Astrocyte (in vitro differentiated cells and primary cell): Measurements from ENCODE around the gene MRPL14. TPM values are rescaled to one million over a fixed set of nuclear protein-coding genes. Genes with fewer than 3 reads are reported as not detected.

Experiments used
- DNase-seq: peaks from one replicate; pipeline ENCODE4 v3.0.0-alpha.2; 2010; ENCODE audit warnings: low read depth
- FAIRE-seq: peaks from 2 replicates; lab custom pipeline; 2011; peaks lifted over from hg19 to GRCh38; lab: Jason Lieb, UNC
- H2AFZ ChIP-seq: 2 replicates; pipeline ENCODE4 v1.6.0; 2012; ENCODE audit warnings: low read depth, low read length, inconsistent platforms
- H3K27ac ChIP-seq: 2 replicates; pipeline ENCODE4 v1.5.1; 2011; ENCODE audit warnings: low read depth, low read length, inconsistent platforms
- H3K27me3 ChIP-seq: 2 replicates; pipeline ENCODE4 v1.6.0; 2011; ENCODE audit warnings: low read length, inconsistent platforms; ENCODE audit not compliant: insufficient read depth
- H3K36me3 ChIP-seq: 2 replicates; pipeline ENCODE4 v1.5.1; 2011; ENCODE audit warnings: low read length, inconsistent platforms; ENCODE audit not compliant: insufficient read depth
- H3K4me1 ChIP-seq: 2 replicates; pipeline ENCODE4 v1.5.1; 2011; ENCODE audit warnings: low read length, inconsistent platforms; ENCODE audit not compliant: insufficient read depth
- H3K4me2 ChIP-seq: 2 replicates; pipeline ENCODE4 v1.6.0; 2012; ENCODE audit warnings: low read length, inconsistent platforms
- H3K4me3 ChIP-seq: 2 replicates; pipeline ENCODE4 v1.5.1; 2011; ENCODE audit warnings: low read depth, mild to moderate bottlenecking, low read length, inconsistent platforms; ENCODE audit not compliant: insufficient read depth
- H3K79me2 ChIP-seq: 2 replicates; pipeline ENCODE4 v1.6.0; 2012; ENCODE audit warnings: mild to moderate bottlenecking, low read length, inconsistent platforms; ENCODE audit not compliant: insufficient read depth
- H3K9ac ChIP-seq: 2 replicates; pipeline ENCODE4 v1.6.0; 2012; ENCODE audit warnings: mild to moderate bottlenecking, low read length, inconsistent platforms
- H3K9me3 ChIP-seq: 2 replicates; pipeline ENCODE4 v1.5.1; 2012; ENCODE audit warnings: low read depth, mild to moderate bottlenecking, low read length, inconsistent platforms; ENCODE audit not compliant: insufficient read depth
- H4K20me1 ChIP-seq: 2 replicates; pipeline ENCODE4 v1.6.0; 2012; ENCODE audit warnings: low read length, inconsistent platforms; ENCODE audit not compliant: insufficient read depth
- H3K27ac Mint-ChIP-seq: one replicate; pipeline ENCODE4 v1.8.0; 2021; ENCODE audit warnings: mild to moderate bottlenecking, mixed read lengths; ENCODE audit not compliant: unreplicated experiment
- H3K27me3 Mint-ChIP-seq: one replicate; pipeline ENCODE4 v1.8.0; 2021; ENCODE audit warnings: low read depth, mixed read lengths; ENCODE audit not compliant: unreplicated experiment
- H3K36me3 Mint-ChIP-seq: one replicate; pipeline ENCODE4 v1.8.0; 2021; ENCODE audit warnings: low read depth, mixed read lengths; ENCODE audit not compliant: unreplicated experiment
- H3K4me1 Mint-ChIP-seq: one replicate; pipeline ENCODE4 v1.8.0; 2021; ENCODE audit warnings: low read depth, mixed read lengths; ENCODE audit not compliant: unreplicated experiment
- H3K4me3 Mint-ChIP-seq: one replicate; pipeline ENCODE4 v1.8.0; 2021; ENCODE audit warnings: mild to moderate bottlenecking, moderate library complexity, mixed read lengths; ENCODE audit not compliant: unreplicated experiment
- H3K9me3 Mint-ChIP-seq: one replicate; pipeline ENCODE4 v1.8.0; 2021; ENCODE audit warnings: mild to moderate bottlenecking, mixed read lengths; ENCODE audit not compliant: unreplicated experiment
- CTCF ChIP-seq: IDR thresholded peaks from 2 replicates; pipeline ENCODE4 v1.5.1; 2011; ENCODE audit warnings: low read depth, mild to moderate bottlenecking, inconsistent platforms, low read length, moderate library complexity; ENCODE audit not compliant: insufficient read depth
- EZH2 ChIP-seq: IDR thresholded peaks from 2 replicates; pipeline ENCODE4 v1.6.1; 2012; ENCODE audit warnings: mild to moderate bottlenecking, low read length, inconsistent platforms; ENCODE audit not compliant: insufficient read depth
- total RNA-seq: library from RNA; stranded (reverse); gene quantifications from 2 replicates; pipeline ENCODE4 v1.2.1, GENCODE V29; 2021

MRPL14 gene
- total RNA-seq, 1 donor from 2014 or later: 56.1 TPM

GRCh38 chr6:44078827-44079671 is 48.2 kb downstream of the MRPL14 start:
- DNase-seq (no peak), FAIRE-seq (no peak)
- H3K27me3 Mint-ChIP-seq: peaks cover 7% of the 10 kb centered on the region
- peaks cover 13% of the 10 kb centered on the region for H3K4me1 Mint-ChIP-seq
- H3K79me2 ChIP-seq: no peaks in the 10 kb centered on the region
- no peak overlapping the region for H3K27ac ChIP-seq
- H3K27me3 ChIP-seq: peaks cover 2% of the 10 kb centered on the region
- H3K4me3 ChIP-seq: no peak overlapping the region
- H3K9ac ChIP-seq: no peak overlapping the region
- TF ChIP-seq CTCF (peak; percentile 79), EZH2 (no peak)
- no peaks in the 10 kb centered on the region for H3K9me3 Mint-ChIP-seq
- H2AFZ ChIP-seq: no peak overlapping the region
- H4K20me1 ChIP-seq: no peaks in the 10 kb centered on the region
- H3K4me1 ChIP-seq: peaks cover 14% of the 10 kb centered on the region
- H3K36me3 ChIP-seq: no peaks in the 10 kb centered on the region
- no peak overlapping the region for H3K4me3 Mint-ChIP-seq
- H3K36me3 Mint-ChIP-seq: no peaks in the 10 kb centered on the region
- H3K9me3 ChIP-seq: no peaks in the 10 kb centered on the region
- H3K4me2 ChIP-seq: no peak overlapping the region
- H3K27ac Mint-ChIP-seq: no peak overlapping the region

- Mint-ChIP-seq H3K36me3 (no peaks in the 10 kb centered on the region), H3K4me3 (no peak overlapping the region)
These were observed 48.9 kb downstream of the MRPL14 start for GRCh38 chr6:44078219-44078826.

More at GRCh38 chr6:44078219-44078826, 48.9 kb downstream of the MRPL14 start:
- DNase-seq: no peak
- H3K36me3 ChIP-seq: no peaks in the 10 kb centered on the region
- H3K27me3 Mint-ChIP-seq: peaks cover 7% of the 10 kb centered on the region
- peaks cover 2% of the 10 kb centered on the region for H3K27me3 ChIP-seq
- TF ChIP-seq EZH2 (no peak), CTCF (no peak)
- no peak for FAIRE-seq
- H3K4me1 Mint-ChIP-seq: peaks cover 16% of the 10 kb centered on the region
- no peaks in the 10 kb centered on the region for H3K9me3 Mint-ChIP-seq
- H3K79me2 ChIP-seq: no peaks in the 10 kb centered on the region
- peaks cover 20% of the 10 kb centered on the region for H3K4me1 ChIP-seq
- H3K4me2 ChIP-seq: no peak overlapping the region
- H3K9me3 ChIP-seq: no peaks in the 10 kb centered on the region
- no peak overlapping the region for H3K9ac ChIP-seq
- H3K27ac ChIP-seq: no peak overlapping the region
- no peak overlapping the region for H2AFZ ChIP-seq
- no peak overlapping the region for H3K4me3 ChIP-seq
- H3K27ac Mint-ChIP-seq: no peak overlapping the region
- H4K20me1 ChIP-seq: no peaks in the 10 kb centered on the region
